HL-60 (cell line): Measurements from ENCODE around the gene NUDT16.

ENCODE experiments used
- CTCF ChIP-seq: IDR thresholded peaks from one replicate; pipeline ENCODE4 v1.5.1; 2011; ENCODE audit warnings: low read length, control low read depth, inconsistent platforms; ENCODE audit not compliant: insufficient read depth
- GABPA ChIP-seq: IDR thresholded peaks from 2 replicates; pipeline ENCODE4 v1.6.1; 2012; ENCODE audit warnings: low read depth
- POLR2AphosphoS5 ChIP-seq: IDR thresholded peaks from 2 replicates; pipeline ENCODE4 v1.6.1; 2012; ENCODE audit warnings: low read depth
- REST ChIP-seq: IDR thresholded peaks from 2 replicates; pipeline ENCODE4 v1.6.1; 2012; ENCODE audit warnings: low read depth; ENCODE audit not compliant: insufficient replicate concordance
- SPI1 ChIP-seq: IDR thresholded peaks from 2 replicates; pipeline ENCODE4 v1.6.1; 2012; ENCODE audit warnings: low read depth, mild to moderate bottlenecking, borderline replicate concordance

GRCh38 chr3:131370935-131371687 is 10.5 kb upstream of the NUDT16 start:
- TF ChIP-seq CTCF (no peak), GABPA (no peak), REST (no peak), SPI1 (peak; percentile 69), POLR2AphosphoS5 (no peak)
